ENCODE measurements around the gene GSG1L. TPM values are rescaled to one million over a fixed set of nuclear protein-coding genes. Genes with fewer than 3 reads are reported as not detected.

Gene GSG1L
- total RNA-seq, 1 donor from 2014 or later = not detected

DNA sequence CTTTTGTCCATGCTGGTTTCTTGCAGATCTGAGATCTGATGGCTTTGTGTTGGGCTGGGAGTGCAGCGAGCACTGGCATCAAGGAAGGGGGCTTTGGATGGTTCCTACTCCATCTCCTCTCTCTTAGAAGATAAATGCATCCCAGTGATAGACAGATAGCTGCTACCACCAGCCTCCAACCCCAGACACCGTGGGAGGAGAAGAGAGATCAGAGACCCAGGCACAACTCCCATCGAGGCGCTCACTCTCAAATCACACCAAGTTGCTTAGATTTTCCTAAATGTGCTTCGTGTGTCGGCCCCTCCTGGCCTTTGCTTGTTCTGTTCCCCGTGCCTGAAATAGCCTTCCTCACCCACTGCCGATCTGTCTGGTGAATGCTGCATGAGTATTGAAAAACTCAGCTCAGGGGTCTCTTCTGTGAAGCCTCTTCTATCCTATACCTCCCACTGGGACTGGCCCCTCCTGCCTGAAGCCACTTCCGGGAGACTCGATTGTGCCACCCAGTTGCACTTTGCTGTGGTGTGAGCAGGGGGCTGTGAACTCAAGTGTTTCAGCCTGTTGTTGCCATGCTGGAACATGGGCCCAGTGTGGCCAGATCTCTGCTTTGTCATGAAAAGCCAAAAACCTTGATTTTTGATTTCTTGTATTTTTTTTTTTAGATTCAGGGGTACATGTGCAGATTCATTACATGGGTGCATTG is 242.7 kb downstream of the GSG1L start:
- no peak for DNase-seq (ENCODE audit: low read depth in 2 of 2)

DNA sequence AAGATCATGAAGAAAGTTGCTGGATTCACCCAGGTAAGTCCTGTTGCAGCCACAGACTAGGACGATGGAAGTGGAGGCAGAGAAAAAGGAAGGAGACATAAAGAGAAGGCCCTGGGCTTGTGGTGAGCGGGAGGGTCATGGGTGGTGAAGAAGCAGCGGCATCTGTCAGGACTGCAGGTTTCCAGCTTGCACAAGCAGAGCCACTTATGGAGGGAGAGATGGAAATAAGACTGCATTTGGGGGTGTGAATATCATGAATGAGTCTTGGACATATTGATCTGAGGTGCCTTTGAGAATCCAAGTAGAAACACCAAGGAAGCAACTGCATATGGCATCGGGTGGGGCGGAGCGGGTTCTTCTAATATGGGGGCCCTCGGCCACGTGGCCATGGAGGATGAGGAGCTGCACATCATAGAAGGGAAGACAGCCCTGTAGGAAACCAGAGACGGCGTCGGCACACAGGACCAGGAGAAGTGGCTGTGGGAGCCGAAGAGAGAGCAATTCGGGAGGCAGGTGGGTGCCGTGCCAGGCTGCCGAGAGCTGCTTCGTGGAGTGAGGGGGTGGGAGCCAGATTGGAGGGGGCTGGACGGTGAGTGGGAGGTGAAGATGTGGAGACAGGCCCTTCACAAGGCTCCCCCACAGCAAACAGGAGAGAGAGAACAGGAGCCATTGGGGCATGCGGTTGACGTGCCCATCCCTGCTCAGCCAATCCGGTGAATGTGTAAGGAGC is 243.5 kb downstream of the GSG1L start:
- no peak for DNase-seq (ENCODE audit: low read depth in 2 of 2)

DNA sequence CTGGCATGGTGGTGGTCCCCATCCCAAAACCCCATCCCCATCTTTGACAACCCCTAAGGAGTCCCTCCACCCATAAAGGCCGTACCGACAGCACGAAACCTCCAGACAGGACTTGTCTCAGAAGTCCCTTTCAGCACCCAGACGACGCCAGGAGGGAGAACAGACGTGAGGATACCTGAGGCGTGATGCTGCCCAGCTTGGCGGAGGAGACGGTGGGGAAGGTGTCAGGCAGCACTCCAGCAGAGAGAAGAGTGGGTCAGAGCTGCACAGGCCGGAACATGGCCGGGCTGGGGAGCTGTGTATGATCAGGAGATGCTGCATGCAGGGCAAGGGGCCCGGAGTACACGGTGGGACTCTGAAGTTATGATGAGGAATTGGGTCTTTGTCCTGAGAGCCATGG is 244.2 kb downstream of the GSG1L start:
- DNase-seq (ENCODE audit: low read depth in 2 of 2) = no peak

DNA sequence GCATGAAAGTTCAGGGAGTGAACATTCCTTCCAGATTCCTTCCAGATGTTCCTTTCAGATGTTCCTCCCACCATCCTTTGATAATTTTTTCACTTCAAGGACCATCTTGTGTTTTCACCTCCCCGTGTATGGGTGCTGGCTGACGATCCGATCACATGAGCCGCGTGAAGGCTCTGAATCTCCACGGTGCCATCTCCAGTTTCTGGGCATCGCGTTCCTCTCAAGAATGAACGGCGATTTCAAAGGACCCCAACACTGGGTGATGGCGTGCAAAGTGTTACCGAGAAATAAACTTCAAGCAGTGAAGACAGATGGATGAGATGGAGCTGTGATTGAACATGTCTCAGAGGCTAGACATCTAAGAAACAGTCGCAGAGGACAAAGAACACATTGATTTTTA is 245.3 kb downstream of the GSG1L start:
- DNase-seq (ENCODE audit: low read depth in 2 of 2) = no peak

DNA sequence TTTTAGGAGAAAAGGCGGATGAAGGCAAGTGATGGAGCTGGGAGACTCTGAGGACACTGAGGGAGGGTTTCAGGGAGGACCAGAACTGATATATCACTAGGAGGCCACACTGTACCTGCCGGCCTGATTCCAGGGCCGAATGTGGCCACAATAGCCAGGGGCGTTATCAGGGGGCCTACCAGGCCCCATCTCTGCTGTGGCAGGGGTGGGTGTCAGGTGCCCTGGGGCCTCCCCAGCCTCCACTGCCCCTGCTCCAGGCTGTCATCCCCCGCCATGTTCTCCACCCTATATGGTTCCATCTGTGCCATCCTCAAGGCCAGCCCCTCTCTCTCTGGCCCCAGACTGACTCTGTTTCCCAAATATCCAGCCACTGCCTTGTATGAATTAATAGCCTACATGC is 246.5 kb downstream of the GSG1L start:
- no peak for DNase-seq (ENCODE audit: low read depth in 2 of 2)

DNA sequence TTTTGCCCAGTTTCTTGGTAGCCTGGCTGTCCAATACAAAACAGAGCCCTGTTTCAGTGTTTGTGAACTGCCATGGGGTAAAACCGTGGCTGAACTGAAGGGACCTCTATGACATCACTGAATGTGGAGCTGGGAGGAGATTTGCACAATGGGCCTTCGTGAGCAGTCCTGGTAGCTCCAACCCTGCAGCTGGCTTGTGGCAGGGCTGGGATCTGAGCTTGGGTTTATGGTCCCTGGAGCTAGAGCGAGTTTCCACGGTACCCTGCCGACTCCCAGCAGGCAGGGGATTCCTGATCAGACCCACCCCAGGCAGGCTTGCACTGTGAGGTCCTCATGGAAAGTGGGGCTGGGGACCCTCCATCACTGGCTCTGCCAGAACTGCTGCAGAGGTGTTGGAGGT is 247.0 kb downstream of the GSG1L start:
- no peak for DNase-seq (ENCODE audit: low read depth in 2 of 2)

DNA sequence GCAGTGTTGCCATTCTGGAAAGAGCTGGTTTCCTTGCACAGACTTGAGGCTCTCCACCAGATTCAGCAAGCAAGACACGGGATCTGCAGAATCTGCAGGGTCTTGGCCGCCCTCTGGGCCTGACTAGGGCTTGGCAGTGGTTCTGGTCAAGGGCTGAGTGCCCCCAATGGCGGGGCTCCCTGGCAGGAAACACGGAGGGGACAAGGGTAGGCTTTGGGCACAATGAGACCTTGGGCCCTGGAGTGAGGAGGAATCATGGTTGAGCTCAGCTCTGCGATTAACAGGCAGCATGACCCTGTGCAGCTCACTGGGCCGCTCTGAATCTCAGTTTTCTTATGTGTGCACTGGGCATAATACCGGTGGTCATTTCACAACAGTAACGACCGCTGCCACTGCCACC is 249.9 kb downstream of the GSG1L start:
- DNase-seq (ENCODE audit: low read depth in 2 of 2) = no peak

DNA sequence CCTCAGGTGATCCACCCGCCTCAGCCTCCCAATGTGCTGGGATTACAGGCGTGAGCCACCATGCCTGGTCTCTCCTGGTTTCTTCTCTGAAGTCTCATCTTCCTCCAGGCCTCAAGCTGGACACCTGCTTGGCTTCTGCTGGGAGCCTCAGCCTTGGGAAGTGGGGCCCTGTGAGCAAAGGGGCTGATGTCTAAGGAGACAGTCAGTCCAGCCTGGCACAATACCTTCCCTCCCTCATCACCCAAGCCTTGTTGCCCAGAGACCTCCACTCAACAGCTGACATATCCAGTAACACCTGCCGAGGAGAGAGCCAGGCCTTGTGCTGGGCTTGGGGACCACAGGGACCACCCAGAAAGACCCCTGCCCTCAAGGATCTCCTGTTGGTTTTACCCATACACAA is 251.6 kb downstream of the GSG1L start:
- DNase-seq (ENCODE audit: low read depth in 2 of 2) = no peak

DNA sequence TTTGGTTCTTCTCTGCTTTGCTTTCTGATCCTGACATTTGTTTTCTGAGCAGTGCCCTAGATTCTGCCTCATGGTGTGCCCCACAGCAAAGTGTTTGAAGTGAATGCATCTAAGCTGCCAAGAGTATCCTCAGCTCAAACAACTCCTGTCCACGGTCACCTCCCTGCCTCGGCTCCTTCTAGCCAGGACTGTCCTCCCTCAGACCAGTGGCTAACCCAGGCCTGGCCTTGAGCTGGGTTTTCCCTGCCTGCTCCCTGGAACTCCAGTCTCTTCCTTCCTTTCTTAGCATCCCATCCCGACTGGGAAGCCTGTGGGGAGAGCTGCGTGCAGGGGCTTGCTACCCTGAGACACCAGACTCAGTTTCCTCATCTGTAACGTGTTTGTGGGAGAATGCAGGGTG is 256.5 kb downstream of the GSG1L start:
- DNase-seq (ENCODE audit: low read depth in 2 of 2) = no peak

DNA sequence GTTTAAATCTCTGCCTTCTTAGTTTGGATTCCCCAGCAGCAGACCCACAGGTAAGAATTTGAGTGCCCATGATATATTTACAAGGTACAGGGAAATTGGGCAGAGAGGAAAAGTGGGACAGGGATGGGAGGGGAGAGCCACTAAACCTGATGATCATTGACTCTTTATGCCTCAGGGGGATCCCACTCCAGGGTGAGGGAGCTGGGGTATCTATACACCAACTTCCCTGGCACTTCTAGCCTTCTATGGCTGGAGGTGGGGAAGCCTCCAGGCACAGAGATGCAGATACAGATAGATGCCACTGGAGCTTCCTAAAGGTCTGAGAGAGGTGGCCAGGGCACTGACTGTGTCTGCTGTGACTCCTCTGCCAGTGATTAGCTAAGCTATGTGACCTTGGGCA is 257.1 kb downstream of the GSG1L start:
- DNase-seq (ENCODE audit: low read depth in 2 of 2) = no peak

DNA sequence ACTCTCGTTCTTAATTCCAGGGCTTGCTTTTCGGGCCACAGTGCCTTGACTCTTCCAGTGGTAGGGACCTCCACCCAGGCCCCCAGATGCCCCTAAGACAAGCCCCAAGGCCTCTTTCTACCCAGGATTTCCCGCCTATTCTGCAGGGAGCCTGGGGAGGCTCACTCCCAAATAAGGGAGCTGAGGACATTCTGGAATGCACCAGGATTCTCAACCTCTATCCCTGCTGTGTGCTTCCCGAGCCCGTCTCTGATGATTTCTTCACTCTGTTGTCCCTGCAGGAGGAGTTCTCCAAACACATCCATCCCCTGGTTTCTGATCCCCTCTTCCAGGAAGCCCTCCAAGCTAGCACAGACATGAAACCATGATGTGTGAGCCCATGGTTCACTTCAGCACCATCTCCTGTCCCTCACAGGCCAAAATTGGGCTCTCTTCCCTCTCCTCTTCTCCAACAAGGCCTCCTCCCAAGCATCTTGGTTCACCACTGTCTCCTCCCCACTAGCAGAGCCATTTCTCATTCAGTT is 257.6 kb downstream of the GSG1L start:
- DNase-seq (ENCODE audit: low read depth in 2 of 2) = no peak

DNA sequence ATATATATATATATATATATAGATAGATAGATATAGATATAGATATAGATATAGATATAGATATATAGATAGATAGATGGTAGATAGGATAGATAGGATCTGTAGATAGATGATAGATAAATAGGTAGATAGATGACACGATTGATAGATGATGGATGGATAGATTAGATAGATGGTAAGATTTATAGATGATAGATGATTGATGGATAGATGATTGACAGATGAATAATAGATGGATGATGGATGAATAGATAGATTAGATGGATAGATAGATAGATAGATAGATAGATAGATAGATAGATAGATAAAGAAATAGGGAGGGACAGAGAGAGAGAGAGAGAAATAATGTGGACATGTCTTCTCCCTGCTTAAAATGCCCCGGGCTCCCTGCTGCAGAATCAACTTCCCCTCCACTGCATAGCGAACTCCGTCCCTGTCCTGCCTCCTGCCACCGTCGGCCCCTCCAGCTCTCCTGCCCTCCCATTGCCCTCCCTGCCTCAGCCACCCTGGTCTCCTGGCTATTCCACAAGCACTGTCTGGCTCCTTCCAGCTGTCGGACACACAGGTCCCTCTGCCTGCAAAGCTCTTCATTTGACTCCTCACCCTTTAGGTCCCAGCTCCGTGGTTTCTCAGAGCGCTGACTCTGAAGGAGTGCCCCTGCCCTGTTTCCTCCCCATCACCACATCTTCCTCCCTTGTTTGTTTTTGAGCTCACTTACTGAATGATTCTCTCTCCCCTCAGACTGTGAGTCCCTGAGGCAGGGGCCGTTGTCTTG is 259.6 kb downstream of the GSG1L start:
- no peak for DNase-seq (ENCODE audit: low read depth in 2 of 2)

DNA sequence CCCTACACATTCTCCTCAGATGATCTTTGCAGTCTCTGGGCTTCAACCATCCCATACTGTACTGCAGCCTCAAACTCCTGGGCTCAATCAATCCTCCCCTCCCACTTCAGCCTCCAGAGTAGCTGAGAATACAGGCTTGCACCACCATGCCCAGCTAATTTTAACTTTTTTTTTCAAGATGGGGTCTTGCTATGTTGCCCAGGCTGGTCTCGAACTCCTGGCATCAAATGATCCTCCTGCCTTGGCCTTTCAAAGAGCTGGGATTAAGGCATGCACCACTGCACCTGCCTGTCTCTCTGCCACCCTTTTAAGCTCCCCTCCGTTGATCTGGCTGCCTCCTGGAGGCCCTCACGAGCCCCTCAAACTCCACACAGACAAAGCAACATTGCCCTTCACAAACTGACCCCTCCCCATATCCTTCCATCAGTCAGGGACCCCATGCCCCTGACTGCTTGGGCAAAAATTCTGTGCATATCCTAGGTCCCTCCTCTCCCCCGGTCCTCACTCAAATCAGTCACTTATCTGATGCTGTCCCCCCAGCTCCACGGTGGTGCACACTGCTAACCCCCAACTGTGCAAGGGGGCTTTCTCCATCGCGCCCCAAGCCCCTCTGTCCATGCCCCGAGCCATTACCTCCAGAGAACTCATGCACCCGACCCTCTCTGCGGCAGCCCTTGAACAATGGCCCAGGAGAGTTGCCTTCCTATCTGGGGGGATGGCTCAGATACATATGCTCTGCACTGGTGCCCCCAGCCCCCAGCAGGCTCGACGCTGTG is 260.7 kb downstream of the GSG1L start:
- DNase-seq (ENCODE audit: low read depth in 2 of 2) = no peak

DNA sequence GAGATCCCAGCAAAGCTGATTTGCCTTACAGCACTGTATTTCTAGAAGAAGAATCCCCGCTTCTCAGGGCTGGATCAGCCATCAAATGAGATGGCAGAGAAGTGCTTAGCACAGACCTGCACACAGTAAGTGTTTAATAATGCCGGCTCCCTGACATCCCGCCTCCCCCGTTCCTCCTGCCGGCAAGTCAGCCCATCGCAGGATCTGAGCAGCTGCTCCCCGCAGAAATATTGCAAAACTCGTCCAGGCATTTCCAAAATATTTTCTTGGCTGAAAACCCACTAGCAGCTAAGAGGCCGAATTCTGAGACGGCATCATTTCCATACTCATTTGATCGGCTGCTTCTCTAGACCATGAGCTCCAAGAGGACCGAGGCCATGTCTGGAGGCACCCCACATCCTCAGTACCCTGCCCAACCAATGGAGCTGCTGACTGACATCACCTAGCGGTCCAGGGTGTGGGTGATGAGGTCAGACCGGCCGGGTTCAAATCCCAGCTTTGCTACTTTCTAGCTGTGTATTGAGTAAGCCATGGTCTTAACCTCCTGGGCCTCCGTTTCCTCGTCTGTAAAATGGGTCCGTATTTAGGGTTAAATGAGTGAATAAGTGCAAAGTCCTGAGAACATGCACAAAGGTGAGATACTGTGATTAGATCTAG is 262.1 kb downstream of the GSG1L start:
- no peak for DNase-seq (ENCODE audit: low read depth in 2 of 2)

DNA sequence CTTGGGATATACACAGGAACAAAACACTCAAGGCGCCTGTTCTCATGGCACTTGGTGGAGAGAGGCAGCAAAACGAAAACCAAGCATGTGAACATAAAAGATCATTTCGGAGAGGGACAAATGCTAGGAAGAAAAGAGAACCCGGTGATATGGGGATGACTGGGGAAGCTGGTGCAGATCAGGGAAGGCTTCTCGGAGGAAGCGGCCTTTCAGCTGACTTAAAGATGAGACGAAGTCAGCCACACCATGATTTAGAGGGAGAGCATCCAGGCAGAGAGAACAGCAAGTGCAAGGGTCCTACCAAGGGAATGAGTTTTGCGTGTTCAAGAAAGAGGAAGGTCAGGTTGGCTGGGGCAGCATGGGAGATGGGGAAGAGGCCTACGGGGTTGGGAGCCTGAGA is 262.7 kb downstream of the GSG1L start:
- DNase-seq (ENCODE audit: low read depth in 2 of 2) = no peak

DNA sequence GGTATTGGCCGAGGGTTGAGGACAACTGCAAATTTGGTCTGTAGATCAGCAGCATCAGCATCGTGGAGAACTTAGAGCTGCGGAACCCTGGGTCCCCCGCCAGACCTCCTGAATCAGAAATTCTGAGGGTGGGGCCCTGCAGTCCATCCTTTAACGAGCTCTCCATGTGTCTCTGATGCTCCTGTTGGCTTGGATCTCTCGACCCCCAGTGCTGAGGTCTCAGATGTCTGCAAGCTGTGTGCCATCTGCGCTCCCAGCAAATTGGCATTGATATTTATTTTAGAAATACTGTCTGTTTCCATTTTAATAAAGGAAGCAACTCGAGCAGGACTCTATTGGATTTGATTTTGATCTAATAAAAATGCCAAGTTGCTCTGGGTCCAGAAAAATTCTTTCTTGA is 263.6 kb downstream of the GSG1L start:
- no peak for DNase-seq (ENCODE audit: low read depth in 2 of 2)

DNA sequence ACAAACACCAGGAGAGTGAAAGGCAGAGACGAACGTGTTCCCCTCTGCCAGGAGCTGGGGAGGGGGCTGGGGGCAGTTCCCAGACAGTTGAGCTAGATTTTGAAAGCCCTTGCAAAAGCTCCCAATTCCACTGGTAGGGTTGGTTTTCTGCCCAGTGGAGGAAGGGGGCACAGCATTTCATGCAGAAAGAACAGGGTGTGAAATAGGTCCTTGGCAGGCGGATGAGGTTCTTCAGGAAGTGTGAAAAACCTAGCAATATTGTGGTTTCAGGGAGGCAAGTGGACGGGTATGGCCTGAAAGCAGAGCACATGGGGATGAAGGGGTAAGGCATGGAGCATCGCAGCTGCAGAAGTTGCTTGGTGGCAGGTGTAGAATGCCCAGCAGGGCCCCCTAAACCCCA is 265.3 kb downstream of the GSG1L start:
- no peak for DNase-seq (ENCODE audit: low read depth in 2 of 2)

DNA sequence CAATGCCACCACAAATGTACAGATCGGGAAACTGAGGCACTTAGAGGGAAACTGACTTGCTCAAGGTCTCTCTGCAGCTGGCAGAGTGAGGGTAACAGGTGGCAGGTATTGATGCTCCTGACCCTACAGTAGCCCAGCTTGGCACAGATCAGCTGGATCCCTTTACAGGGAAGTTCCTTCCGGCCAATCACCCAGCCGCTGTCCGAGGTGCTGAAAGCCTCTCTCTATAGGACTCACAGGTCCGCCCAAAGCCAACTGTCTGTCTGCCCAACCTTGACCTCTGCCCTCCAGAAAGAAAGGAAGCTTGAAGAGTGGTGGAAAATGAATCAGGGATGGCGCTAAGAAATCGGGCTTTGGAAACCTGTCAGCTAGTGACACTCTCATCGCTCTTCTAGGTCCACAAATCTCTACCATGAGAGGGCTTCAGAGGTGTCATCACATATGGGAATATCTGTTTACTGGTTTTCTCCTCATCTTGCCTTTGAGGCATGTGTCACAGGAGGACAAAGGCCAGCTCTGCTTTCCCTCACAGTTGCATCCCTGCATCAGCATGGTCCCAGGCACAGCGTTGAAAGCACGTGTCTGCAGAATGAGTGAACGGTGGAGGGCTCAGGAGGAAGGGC is 267.4 kb downstream of the GSG1L start:
- peak; percentile 10 to 60 for DNase-seq (ENCODE audit: low read depth in 2 of 2)

DNA sequence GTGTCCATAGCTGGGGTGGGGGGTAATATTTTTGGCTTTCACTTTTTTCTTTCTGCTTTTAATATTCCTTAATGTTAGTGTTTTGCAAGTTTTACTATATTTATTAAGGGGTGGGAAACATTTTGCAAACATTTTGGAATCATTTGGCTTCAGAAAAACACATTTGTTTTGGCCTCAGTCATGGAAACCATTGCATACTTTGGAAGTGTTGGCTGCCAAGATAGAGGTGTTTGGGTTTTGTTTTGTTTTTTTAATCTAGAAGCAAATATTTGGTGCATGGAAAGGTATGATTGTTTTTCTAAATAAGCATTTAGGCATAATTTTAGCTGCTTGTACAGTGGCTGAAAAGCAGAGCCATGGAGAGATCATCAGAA is 270.3 kb downstream of the GSG1L start:
- peak in 1 of 2 donors; percentile 14 for DNase-seq (ENCODE audit: low read depth in 2 of 2)

DNA sequence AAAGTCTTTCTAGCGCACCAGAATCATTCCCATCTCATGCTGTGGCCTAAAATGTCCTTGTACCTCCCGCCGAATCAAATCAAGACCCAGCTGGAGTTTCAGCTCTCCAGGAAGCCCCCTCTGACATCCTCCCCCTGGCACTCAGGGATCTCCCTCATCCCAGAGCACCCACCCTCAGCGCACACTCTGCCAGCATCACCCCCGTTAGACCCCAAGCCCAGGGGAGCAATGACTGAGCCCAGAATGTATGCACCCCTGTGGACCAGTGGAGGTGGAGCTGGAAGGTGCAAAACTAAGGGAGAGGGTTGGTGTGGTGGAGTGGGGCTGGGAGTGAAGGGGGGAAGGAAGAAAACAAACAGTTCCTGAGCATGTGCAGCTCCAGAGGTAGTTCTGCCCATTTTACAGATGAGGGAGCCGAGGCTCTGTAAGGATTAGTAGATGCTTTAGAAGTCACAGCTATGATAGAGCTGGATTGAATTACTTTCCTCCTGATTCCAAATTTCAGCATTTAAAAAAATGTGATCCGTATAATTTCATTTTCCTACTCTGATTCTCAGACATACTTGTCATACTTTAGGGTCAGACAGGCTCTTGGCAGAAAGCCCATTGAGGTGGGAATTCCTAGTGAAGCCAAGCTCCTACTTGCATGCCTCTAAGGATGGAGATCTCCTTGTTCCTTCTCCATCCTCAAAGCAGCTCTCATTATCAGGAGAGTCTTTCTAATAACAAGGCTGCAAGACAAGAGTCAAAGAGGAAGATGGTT is 270.8 kb downstream of the GSG1L start:
- DNase-seq (ENCODE audit: low read depth in 2 of 2) = no peak
